SHP77 (cell line): Measurements from ENCODE around the gene FCGR1A.
"Not testable (repeated sequence)": the region's sequence is repeated elsewhere in the genome, so short reads cannot be mapped to it uniquely, and the experiment has no call there.

ENCODE experiments used
- DNase-seq, 2 experiments: peaks; one replicate each; lab custom pipeline; 2025; lab: John Stamatoyannopoulos, UW

FCGR1A gene

DNA sequence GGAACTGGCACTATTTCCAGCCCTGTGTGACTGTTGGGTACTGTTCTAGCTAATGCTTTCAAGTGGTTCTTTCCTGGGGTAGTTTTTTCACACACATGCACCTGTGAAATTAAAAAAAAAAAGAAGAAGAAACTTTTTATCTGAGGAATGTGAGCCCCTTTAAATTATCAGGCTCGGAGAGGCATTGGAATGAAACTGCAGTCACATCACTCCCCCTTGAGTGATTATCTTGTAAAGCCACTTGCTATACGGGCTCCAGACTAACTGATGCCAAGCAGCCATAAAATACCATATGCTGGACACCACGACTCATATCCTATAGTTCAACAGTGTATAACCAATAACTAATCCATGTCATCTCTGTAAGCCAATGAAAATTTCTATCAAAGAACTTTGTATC, 5.4 kb upstream of the FCGR1A start:
- not testable (repeated sequence) for DNase-seq

DNA sequence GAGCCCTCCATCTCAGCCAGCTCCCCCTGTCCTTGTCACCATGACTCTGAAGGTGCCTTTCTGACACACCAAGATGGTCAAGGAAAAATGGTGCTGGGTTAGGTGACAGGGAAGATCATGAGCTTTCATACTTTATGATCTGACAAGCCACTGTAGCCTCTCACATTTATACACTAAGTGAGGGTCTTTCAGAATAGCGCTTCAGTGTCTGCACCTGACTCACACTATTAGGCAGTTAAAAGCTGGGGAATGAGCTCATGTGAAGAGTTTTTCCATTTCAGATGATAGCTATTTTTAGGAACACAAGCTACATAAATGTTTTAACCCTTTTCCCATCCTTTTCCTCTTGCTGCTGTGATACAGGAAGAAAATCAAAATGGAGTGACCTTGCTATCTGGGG, 4.2 kb upstream of the FCGR1A start:
- DNase-seq, result not testable (repeated sequence)

DNA sequence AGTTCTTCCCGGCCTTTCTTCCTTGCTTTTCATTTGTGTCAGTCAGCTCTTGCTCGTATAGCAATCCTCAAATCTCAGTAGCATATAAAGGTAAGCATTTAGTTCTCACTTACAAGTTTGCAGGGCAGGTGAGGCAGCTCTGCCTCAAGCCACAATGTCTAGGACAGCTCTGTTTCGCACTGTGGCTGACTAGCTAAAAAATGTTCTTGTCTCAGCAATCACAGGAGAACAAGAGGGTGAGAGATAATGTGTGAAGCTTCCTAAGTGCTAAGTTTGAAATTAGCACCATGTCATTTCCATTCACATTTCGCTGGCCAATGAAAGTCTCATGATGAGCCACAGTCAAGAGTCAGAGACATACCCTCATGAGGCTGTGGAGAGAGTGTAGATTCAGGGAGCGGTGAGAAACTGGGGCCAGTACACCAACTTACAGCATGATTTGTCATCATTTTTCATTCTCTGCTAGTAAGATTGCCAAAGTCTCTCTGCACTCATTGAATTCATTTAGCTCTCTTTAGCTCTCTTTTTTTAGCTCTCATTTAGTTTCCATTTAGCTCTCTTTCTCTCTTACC, 995 bp upstream of the FCGR1A start:
- not testable (repeated sequence) for DNase-seq

DNA sequence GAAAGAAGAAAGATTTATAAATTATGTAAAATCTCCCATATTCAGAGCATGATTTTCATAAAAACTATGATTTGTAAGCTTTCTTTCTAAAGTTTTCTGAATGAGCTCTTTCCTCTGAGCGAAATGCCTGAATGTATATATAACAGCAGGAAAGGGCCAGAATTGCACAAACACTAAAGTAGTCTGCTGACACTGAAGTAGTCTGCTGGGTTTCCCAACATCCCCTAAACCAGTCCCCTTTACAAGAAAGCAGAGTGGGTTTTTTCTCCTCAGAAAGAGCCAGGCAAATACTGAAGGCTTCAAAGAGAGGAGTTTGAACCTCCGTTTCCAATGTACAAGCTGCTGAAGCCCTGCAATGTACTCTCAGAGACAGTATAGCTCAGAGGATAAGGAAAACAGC, 795 bp downstream of the FCGR1A start:
- DNase-seq, result not testable (repeated sequence)

- DNase-seq, result not testable (repeated sequence)
Measured at GRCh38 chr1:149783868-149784267, 1.4 kb downstream of the FCGR1A start.

- DNase-seq, result not testable (repeated sequence)
Measured at GRCh38 chr1:149787688-149788451, 5.4 kb downstream of the FCGR1A start.

DNA sequence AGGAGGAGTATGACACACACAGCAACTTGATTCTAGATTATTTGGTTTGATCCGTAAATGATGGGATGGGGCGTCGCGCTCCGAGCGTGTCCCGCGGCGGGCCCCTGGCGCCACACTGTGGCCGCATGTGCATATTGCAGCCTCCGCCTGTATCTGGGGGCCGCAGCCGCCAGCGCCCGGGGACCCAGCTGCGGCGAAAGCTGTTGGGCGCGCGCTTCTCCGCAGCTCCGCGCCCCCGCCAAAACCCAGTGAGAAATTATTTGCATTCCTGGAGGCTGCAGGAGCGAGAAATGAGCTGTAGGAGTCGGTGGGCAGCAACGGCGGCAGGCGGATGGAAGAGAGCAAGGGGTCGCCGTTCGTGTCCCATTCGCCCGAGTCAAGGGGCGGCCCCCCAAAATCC, 10.0 kb downstream of the FCGR1A start:
- peak; percentile 22 to 50 for DNase-seq

DNA sequence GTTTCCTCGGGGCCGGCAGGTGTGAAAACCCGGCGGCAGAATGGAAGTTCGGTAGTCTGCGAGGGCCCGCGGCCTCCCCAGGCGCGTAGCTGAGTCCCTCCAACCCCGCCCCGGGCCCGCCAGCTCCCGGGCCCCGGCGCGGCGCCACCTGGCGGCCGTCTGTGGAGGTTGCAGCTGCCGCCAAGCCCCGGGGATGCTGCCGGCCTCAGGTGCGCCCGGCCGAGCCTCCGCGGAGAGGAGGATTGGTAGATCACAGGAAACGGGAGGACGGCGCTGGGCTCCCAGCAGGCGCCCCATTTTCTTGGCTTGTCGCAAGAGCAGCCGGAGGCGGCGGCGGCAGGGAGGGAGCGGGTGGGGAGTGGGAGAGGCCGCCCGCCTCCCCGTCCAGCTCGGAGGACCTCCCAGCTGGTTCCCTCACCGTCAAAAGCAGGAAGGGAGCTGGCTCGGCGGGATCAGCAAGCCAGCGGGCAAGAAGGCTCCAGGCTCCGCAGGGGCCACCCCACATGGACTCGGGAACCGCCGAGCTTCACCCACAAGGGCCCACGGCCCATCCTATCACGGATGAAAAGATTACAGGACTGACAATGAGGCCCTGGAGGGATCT, 10.5 kb downstream of the FCGR1A start:
- DNase-seq, result peak; percentile 82 to 88

- DNase-seq, result not testable (repeated sequence)
Measured at GRCh38 chr1:149793885-149794284, 11.4 kb downstream of the FCGR1A start.

DNA sequence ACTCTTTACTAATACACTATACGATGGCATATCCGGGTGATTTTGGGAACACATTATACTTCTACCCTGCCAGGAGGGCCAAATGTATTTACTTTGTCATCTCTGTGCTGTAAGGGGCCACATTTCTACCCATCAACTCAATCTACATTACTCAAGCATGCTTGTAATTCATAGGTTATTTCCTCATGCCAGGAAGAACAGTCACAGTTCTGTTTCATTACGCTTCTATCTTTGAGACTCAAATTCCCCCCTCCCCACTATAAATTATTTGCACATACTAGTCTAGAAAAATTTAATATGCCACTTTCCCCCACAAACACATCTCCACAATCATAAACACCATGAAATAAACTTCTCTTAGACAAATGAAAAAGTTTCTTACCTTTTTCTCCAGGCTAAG, 19.1 kb downstream of the FCGR1A start:
- DNase-seq, result not testable (repeated sequence)

DNA sequence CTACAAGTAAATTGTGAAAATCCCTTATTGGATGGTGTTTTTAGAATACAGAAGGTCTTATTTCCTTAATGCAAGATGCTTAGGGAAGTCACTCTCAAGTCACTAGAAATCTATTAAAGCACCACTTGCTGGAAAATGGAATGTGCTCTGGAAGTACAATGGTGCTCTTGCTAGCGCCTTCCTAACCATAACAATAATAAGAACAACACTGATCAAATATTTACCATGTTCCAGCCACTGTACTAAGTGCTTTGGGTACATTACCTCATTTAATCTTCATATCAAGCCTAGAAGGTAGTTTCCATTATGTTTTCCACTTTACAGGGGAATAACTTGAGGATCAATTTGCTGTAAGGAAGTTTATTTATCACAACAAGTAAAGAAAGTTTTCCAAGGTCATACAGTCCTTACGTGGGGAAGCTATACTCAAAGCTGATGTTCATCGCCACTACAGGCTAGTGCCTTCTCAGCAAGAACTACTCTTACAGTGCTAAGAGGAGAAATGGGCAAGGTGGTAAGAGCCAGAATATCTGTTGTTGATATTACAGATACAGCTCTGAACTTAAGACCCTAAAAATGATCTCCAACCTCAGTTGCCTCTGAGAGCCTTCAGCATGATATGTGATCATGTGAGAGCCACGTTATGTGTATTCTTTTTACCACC, 22.1 kb downstream of the FCGR1A start:
- not testable (repeated sequence) for DNase-seq

DNA sequence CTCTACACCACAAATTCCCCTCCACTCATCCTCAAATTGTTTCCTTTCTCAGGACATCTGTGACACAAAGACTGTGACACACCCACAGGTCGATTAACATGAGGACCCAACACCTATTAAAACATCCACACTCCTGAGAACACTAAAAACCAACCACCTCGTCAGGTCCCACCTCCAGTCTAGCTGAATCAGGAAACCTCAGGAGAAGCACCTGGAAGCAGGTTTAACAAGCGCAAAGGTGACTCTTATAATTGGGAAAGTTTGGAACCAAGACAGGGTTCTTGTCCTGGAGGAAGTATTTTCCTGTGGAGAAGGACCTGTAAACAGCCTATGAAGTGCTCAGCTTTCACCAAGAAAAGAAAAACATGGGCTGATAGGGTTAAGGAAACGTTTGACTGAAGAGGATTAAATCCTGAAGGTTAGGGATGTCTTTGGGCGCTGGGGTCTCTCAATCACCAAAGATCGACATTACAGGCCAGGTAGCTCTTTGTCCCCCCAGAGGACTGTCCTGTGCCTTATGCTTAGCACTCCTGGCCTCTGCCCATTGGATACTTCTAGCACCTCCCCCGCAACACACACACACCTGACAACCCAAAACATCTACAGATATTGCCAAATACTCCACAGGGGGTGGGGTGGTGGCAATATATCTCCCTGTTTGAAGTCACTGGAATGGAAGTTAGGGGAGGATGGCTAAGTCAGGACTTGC, 28.4 kb downstream of the FCGR1A start:
- DNase-seq, result peak; percentile 15 to 38

GRCh38 chr1:149811514-149811889, 29.0 kb downstream of the FCGR1A start:
- DNase-seq, result peak; percentile 13 to 30

- peak; percentile 98 to 99 for DNase-seq
Measured at GRCh38 chr1:149811890-149812829, 29.7 kb downstream of the FCGR1A start.

GRCh38 chr1:149812893-149813801, 30.7 kb downstream of the FCGR1A start:
- peak; percentile 88 to 94 for DNase-seq

- not testable (repeated sequence) for DNase-seq
Measured at GRCh38 chr1:149820387-149820786, 37.9 kb downstream of the FCGR1A start.

DNA sequence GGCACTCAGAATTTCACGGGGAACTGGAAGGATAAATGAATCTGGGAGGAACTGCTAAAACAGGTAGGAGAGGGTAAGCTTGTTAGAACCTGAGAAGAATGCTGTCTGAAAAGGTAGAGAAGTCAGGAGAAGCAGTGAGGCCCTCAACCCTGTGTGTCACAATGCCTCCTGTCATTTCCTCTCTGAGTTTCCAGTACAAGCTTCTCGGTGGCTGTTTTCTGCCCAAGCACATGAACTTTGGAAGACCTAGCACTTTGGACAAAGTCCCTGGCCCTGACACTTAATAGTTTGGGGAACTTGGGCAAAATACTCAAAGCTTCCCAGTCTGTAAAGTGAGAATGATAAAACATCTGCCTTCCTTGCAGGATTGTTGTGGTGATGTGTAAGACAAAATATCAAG, 44.1 kb downstream of the FCGR1A start:
- not testable (repeated sequence) for DNase-seq

GRCh38 chr1:149831764-149832315, 49.3 kb downstream of the FCGR1A start:
- DNase-seq, result not testable (repeated sequence)
